HepG2 (cell line): ENCODE data around the gene KCNAB1. TPM values are rescaled to one million over a fixed set of nuclear protein-coding genes. Genes with fewer than 3 reads are reported as not detected.

ENCODE experiments used
- ATAC-seq: fragments of 200-7000 bp; cut with Tn5 transposase; 3 replicates; pipeline ENCODE4 v1.9.1; 2020; ENCODE audit warnings: mild to moderate bottlenecking, moderate library complexity
- BruUV-seq: library from RNA; stranded (reverse); fragments of 400-500 nt; replicated peaks from 2 replicates; lab custom pipeline; 2021; lab: Mats Ljungman, UMichigan
- CTCF ChIA-PET: fragments of 300-600 bp; formaldehyde crosslinking; extraction: SDS; loops from one replicate; lab custom pipeline; 2021; ENCODE audit warnings: low total read pairs, inconsistent platforms, low intra/inter-chr PET ratio; lab: Yijun Ruan, JAX
- POLR2A ChIA-PET: fragments of 350-600 bp; sonication (Branson Sonifier 250); formaldehyde crosslinking; loops from one replicate; lab custom pipeline; 2020; ENCODE audit warnings: antibody characterized with exemption, inconsistent platforms; lab: Yijun Ruan, JAX
- DNase-seq: peaks from one replicate; pipeline ENCODE4 v3.0.0-alpha.2; 2015; ENCODE audit warnings: low spot score
- FAIRE-seq: peaks from 3 replicates; lab custom pipeline; 2011; peaks lifted over from hg19 to GRCh38; lab: Jason Lieb, UNC
- H2AFZ ChIP-seq: one replicate; pipeline ENCODE4 v1.6.1; 2011; ENCODE audit warnings: low read length, inconsistent platforms
- H3K27ac ChIP-seq: fragments of 300-600 bp; 3 replicates; pipeline ENCODE4 v1.8.0; 2011; ENCODE audit warnings: mixed run types, mild to moderate bottlenecking, mixed read lengths, low read length, inconsistent platforms; ENCODE audit not compliant: insufficient read depth; ENCODE audit errors: extremely low read length
- H3K27me3 ChIP-seq, 2 experiments: fragments of 200-600 bp in 1 of 2; 2 replicates in 1 of 2; 3 replicates in 1 of 2; pipeline versions ENCODE4 v1.6.0 to v1.8.0; 2011; ENCODE audit warnings: low read length in 2 of 2, mild to moderate bottlenecking in 2 of 2, moderate library complexity in 2 of 2, inconsistent platforms in 1 of 2; ENCODE audit not compliant: insufficient read depth in 2 of 2, control insufficient read depth in 1 of 2
- H3K36me3 ChIP-seq, 2 experiments: fragments of 200-600 bp in 1 of 2; replicated peaks in 1 of 2; 2 replicates in 1 of 2; 3 replicates in 1 of 2; pipeline versions ENCODE4 v1.5.1 to v1.8.0; 2011; ENCODE audit warnings: low read length in 2 of 2, inconsistent platforms in 1 of 2; ENCODE audit not compliant: insufficient read depth in 2 of 2, control insufficient read depth in 1 of 2
- H3K4me1 ChIP-seq: 2 replicates; pipeline ENCODE4 v1.5.1; 2012; ENCODE audit warnings: low read length, inconsistent platforms; ENCODE audit not compliant: insufficient read depth
- H3K4me2 ChIP-seq: 2 replicates; pipeline ENCODE4 v1.6.0; 2011; ENCODE audit warnings: low read depth, low read length, inconsistent platforms
- H3K4me3 ChIP-seq, 3 experiments: fragments of 200-600 bp in 1 of 3; sonication (generic), shearing (Covaris generic) in 1 of 3; replicated peaks in 1 of 3; 2 replicates each; pipeline ENCODE4 v1.5.1; 2011 to 2016; ENCODE audit warnings: low read length in 3 of 3, inconsistent platforms in 2 of 3, low read depth in 2 of 3, mild to moderate bottlenecking in 2 of 3, control low read depth in 1 of 3, mixed read lengths in 1 of 3; ENCODE audit not compliant: insufficient read depth in 1 of 3
- H3K79me2 ChIP-seq: one replicate; pipeline ENCODE4 v1.6.1; 2011; ENCODE audit warnings: low read length, inconsistent platforms; ENCODE audit not compliant: insufficient read depth
- H3K9ac ChIP-seq: 2 replicates; pipeline ENCODE4 v1.6.0; 2011; ENCODE audit warnings: mild to moderate bottlenecking, low read depth, low read length, inconsistent platforms; ENCODE audit not compliant: insufficient read depth
- H3K9me3 ChIP-seq: 2 replicates; pipeline ENCODE4 v1.5.1; 2012; ENCODE audit warnings: mild to moderate bottlenecking, low read length
- H4K20me1 ChIP-seq: 2 replicates; pipeline ENCODE4 v1.6.0; 2011; ENCODE audit warnings: inconsistent platforms, mild to moderate bottlenecking, low read length, moderate library complexity; ENCODE audit not compliant: insufficient read depth
- ARID2 ChIP-seq: sonication (generic); formaldehyde crosslinking; IDR thresholded peaks from 2 replicates; pipeline ENCODE4 v1.8.1; 2022; ENCODE audit warnings: mild to moderate bottlenecking, missing genetic modification reagents, borderline replicate concordance
- BRCA1 ChIP-seq: sonication (generic); formaldehyde crosslinking; IDR thresholded peaks from 2 replicates; pipeline ENCODE4 v1.4.0; 2020; ENCODE audit warnings: missing genetic modification reagents
- CHD2 ChIP-seq: IDR thresholded peaks from 2 replicates; pipeline ENCODE4 v1.6.1; 2011; ENCODE audit warnings: low read depth, low read length, improper control_type of control experiment
- LCORL ChIP-seq, 2 experiments: fragments of 450-650 bp in 1 of 2; sonication (generic) in 1 of 2; formaldehyde crosslinking in 1 of 2; IDR thresholded peaks; 2 replicates each; pipeline versions ENCODE4 v1.5.0 to v1.6.1; 2017 to 2020; ENCODE audit warnings: antibody characterized with exemption in 1 of 2, missing genetic modification reagents in 1 of 2
- NR2C2 ChIP-seq: sonication (generic); formaldehyde crosslinking; IDR thresholded peaks from 2 replicates; pipeline ENCODE4 v1.4.0; 2020; ENCODE audit warnings: missing genetic modification reagents, mild to moderate bottlenecking, moderate library complexity, borderline replicate concordance
- ZNF383 ChIP-seq: sonication (generic); formaldehyde crosslinking; IDR thresholded peaks from 2 replicates; pipeline ENCODE4 v1.4.0; 2020; ENCODE audit warnings: missing genetic modification reagents, mild to moderate bottlenecking, borderline replicate concordance
- ZNF749 ChIP-seq: sonication (generic); formaldehyde crosslinking; IDR thresholded peaks from 2 replicates; pipeline ENCODE4 v1.8.0; 2022; ENCODE audit warnings: mild to moderate bottlenecking, missing genetic modification reagents, moderate library complexity, borderline replicate concordance
- ZNF839 ChIP-seq: sonication (generic); formaldehyde crosslinking; IDR thresholded peaks from 2 replicates; pipeline ENCODE4 v1.4.0; 2020; ENCODE audit warnings: missing genetic modification reagents, mild to moderate bottlenecking, borderline replicate concordance
- WGBS: methylation state at CpG from one replicate; pipeline ENCODE4 v1.1.6; 2017; ENCODE audit warnings: low lambda C conversion rate; 5-methylcytosine and 5-hydroxymethylcytosine counted together
- in situ Hi-C: cut with HindIII; loops from 2 replicates; pipeline ENCODE4 v1.10.0; 2017; ENCODE audit warnings: low pct_unique_long_range_greater_than_20kb; ENCODE audit not compliant: extremely low pct_ligation_motif_present
- intact Hi-C: fragments of 100-400 bp; cut with micrococcal nuclease; formaldehyde crosslinking; loops from one replicate; pipeline ENCODE4 v1.10.0; 2022; ENCODE audit not compliant: unreplicated experiment
- polyA plus RNA-seq, 8 experiments: library from polyadenylated mRNA; depleted of rRNA in 3 of 8; stranded (reverse) in 7 of 8; unstranded in 1 of 8; fragments of >200 nt; fragmentation: Illumina TruSeq in 4 of 8; extraction: Trizol in 4 of 8; gene quantifications; 2 replicates each; pipeline versions ENCODE4 v1.2.1 to v1.2.3, GENCODE V29; 2011 to 2016; ENCODE audit warnings: low read depth in 4 of 8, missing spikeins in 1 of 8, mixed read lengths in 1 of 8; ENCODE audit not compliant: insufficient read depth in 1 of 8
- total RNA-seq, 5 experiments: library from RNA; depleted of rRNA; stranded (reverse); fragments of >200 nt; fragmentation: Illumina TruSeq; extraction: Trizol; gene quantifications; 2 replicates each; pipeline ENCODE4 v1.2.3, GENCODE V29; 2016; ENCODE audit warnings: low read depth in 1 of 5

KCNAB1 gene
- total and polyA plus RNA-seq, 2 of the 13 experiments (the other 11 are each of a cell fraction or from before 2014, with no cell fraction given): not detected

DNA sequence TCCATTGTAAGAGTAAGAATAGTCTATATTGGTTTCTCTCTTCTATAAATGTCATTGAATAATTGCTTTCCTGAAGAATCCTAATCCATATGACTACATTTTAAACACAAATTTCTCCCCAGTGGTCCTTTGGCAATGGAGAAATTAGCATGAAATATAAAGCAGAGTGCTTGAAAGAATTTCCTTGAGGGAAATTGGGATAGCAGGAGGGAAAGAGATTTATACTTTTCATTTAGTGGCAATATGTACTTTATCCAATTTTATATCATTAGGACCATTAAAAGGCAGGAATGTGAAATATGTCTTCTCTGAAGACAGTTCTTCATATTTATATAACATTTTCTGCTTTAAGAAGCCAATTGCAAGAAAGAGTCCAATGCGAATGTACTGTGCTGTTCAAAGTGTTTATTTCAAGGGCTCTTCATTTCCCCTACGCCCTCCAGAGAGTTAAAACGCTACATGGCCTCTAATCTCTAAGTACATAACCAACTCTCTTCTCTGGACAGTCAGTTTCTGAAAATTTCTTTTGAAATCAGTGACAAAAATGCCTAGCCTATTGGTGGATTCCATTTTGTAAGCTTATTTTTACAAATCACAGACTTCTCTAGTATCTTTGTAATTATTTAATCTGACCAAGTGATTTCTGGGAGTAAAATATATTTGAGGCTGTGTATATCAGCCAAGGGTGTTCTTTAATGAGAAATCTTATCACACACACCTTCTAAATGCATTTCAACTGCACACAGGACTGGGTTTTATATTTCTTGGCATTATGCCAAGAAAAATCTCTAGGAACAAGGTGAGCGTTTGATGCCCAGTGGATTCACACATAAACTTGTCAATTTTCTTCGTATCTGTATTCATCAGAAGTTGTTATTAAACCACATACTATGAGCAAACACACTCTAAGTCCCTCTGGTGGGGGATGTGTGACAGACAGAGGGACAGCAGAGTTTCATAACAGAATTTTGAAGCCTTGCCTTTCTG is 51.2 kb downstream of the KCNAB1 start:
- Histone ChIP-seq H2AFZ (no peak overlapping the region), H3K9ac (no peak overlapping the region), H3K9me3 (no peaks in the 10 kb centered on the region), H3K4me1 (no peaks in the 10 kb centered on the region), H4K20me1 (no peaks in the 10 kb centered on the region), H3K4me2 (no peak overlapping the region), H3K36me3 (no peaks in the 10 kb centered on the region), H3K27ac (no peak overlapping the region), H3K79me2 (no peaks in the 10 kb centered on the region), H3K27me3 (no peaks in the 10 kb centered on the region), H3K4me3 (no peak overlapping the region)
- no peak for TF ChIP-seq ZNF383 (CRISPR knock-in tag)
- no peak for TF ChIP-seq NR2C2 (CRISPR knock-in tag)
- TF ChIP-seq ZNF749 (CRISPR knock-in tag): no peak
- TF ChIP-seq CHD2: no peak
- peak; percentile 97 for TF ChIP-seq LCORL (IDR thresholded peaks at IDR 0.05)
- no peak for TF ChIP-seq LCORL (CRISPR knock-in tag; IDR thresholded peaks at IDR 0.05)
- no peak for TF ChIP-seq ARID2
- no peak for TF ChIP-seq ZNF839
- no peak for TF ChIP-seq BRCA1 (CRISPR knock-in tag)
- ChIA-PET CTCF (no interaction called here), POLR2A (no interaction called here)
- intact Hi-C loops (no loop called here), in situ Hi-C loops (loop anchor here (25.0 kb wide), 1 partner anchor 341 kb away; no protein-coding TSS in a partner anchor)
- no TSS peak for BruUV-seq
- FAIRE-seq (no peak), DNase-seq (no peak), ATAC-seq (no peak)
- WGBS: 25% methylated on average over 5 of the region's 5 CpGs
